Endothelial cell of umbilical vein (primary cell): ENCODE data around the gene PBX3.

Experiments used
- CTCF ChIP-seq, 2 donors: IDR thresholded peaks; 1 replicate in 1 of 2; 2 replicates in 1 of 2; pipeline ENCODE4 v1.5.1; 2011; ENCODE audit warnings: low read length in 2 of 2, mild to moderate bottlenecking in 2 of 2, moderate library complexity in 2 of 2, control low read depth in 1 of 2, inconsistent platforms in 1 of 2, low read depth in 1 of 2; ENCODE audit not compliant: insufficient read depth in 1 of 2; ENCODE audit errors: extremely low read depth in 1 of 2
- EZH2 ChIP-seq: IDR thresholded peaks from 2 replicates; pipeline ENCODE4 v1.6.1; 2012; ENCODE audit warnings: borderline replicate concordance, low read depth, mild to moderate bottlenecking, moderate library complexity, low read length, inconsistent platforms; ENCODE audit not compliant: severe bottlenecking
- FOS ChIP-seq: IDR thresholded peaks from 2 replicates; pipeline ENCODE4 v1.6.1; 2011; ENCODE audit warnings: mild to moderate bottlenecking, low read length, moderate library complexity, borderline replicate concordance; ENCODE audit not compliant: insufficient read depth
- JUN ChIP-seq: IDR thresholded peaks from 2 replicates; pipeline ENCODE4 v1.6.1; 2011; ENCODE audit warnings: borderline replicate concordance, low read depth; ENCODE audit not compliant: insufficient read length, insufficient read depth
- MAX ChIP-seq: IDR thresholded peaks from 2 replicates; pipeline ENCODE4 v1.6.1; 2011; ENCODE audit not compliant: insufficient read depth, insufficient read length
- MYC ChIP-seq: IDR thresholded peaks from one replicate; pipeline ENCODE4 v1.6.1; 2011; ENCODE audit warnings: mild to moderate bottlenecking, low read depth, low read length
- POLR2A ChIP-seq: IDR thresholded peaks from 2 replicates; pipeline ENCODE4 v1.6.1; 2012; ENCODE audit warnings: low read depth, mild to moderate bottlenecking, control low read depth, low read length
- POLR2AphosphoS5 ChIP-seq: IDR thresholded peaks from 2 replicates; pipeline ENCODE4 v1.6.1; 2012; ENCODE audit warnings: low read depth, mild to moderate bottlenecking, control low read depth, low read length, moderate library complexity; ENCODE audit not compliant: insufficient read depth

- TF ChIP-seq CTCF (IDR thresholded peaks at IDR 0.05; ENCODE audit: extremely low read depth in 1 of 2, insufficient read depth in 1 of 2, low read depth in 1 of 2, low read length in 2 of 2) (no peak), EZH2 (no peak), POLR2AphosphoS5 (no peak), MAX (no peak), FOS (no peak), POLR2A (no peak), JUN (no peak), MYC (no peak)
Measured at GRCh38 chr9:125782718-125783117, 35.5 kb downstream of the PBX3 start.
